ENCODE measurements around the gene CPSF3. TPM values are rescaled to one million over a fixed set of nuclear protein-coding genes. Genes with fewer than 3 reads are reported as not detected.

The CPSF3 gene
- total and polyA plus RNA-seq, 9 of the 15 experiments (the other 6 are each of a cell fraction or from before 2014, with no cell fraction given): 54.2 to 151 (median 94.5) TPM

DNA sequence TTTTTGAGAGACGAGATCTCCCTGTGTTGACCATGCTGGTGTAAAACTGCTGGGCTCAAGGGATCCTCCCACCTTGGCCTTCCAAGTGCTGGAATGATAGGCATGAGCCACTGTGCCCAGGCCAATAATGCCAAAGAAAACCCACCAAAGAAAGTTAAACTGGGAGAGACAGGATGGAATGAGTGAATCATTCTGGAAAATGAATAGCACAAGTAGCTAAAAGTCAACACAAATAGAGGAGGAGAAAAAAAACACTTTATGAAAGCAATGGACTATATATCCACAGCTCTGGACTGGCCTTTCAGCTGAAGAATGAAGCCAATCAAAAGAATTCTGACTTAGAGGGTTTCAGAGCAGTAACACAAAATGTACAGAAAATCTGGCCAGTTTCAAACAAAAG, 74.8 kb downstream of the CPSF3 start (continued):
- TF ChIP-seq, protein P1, sequence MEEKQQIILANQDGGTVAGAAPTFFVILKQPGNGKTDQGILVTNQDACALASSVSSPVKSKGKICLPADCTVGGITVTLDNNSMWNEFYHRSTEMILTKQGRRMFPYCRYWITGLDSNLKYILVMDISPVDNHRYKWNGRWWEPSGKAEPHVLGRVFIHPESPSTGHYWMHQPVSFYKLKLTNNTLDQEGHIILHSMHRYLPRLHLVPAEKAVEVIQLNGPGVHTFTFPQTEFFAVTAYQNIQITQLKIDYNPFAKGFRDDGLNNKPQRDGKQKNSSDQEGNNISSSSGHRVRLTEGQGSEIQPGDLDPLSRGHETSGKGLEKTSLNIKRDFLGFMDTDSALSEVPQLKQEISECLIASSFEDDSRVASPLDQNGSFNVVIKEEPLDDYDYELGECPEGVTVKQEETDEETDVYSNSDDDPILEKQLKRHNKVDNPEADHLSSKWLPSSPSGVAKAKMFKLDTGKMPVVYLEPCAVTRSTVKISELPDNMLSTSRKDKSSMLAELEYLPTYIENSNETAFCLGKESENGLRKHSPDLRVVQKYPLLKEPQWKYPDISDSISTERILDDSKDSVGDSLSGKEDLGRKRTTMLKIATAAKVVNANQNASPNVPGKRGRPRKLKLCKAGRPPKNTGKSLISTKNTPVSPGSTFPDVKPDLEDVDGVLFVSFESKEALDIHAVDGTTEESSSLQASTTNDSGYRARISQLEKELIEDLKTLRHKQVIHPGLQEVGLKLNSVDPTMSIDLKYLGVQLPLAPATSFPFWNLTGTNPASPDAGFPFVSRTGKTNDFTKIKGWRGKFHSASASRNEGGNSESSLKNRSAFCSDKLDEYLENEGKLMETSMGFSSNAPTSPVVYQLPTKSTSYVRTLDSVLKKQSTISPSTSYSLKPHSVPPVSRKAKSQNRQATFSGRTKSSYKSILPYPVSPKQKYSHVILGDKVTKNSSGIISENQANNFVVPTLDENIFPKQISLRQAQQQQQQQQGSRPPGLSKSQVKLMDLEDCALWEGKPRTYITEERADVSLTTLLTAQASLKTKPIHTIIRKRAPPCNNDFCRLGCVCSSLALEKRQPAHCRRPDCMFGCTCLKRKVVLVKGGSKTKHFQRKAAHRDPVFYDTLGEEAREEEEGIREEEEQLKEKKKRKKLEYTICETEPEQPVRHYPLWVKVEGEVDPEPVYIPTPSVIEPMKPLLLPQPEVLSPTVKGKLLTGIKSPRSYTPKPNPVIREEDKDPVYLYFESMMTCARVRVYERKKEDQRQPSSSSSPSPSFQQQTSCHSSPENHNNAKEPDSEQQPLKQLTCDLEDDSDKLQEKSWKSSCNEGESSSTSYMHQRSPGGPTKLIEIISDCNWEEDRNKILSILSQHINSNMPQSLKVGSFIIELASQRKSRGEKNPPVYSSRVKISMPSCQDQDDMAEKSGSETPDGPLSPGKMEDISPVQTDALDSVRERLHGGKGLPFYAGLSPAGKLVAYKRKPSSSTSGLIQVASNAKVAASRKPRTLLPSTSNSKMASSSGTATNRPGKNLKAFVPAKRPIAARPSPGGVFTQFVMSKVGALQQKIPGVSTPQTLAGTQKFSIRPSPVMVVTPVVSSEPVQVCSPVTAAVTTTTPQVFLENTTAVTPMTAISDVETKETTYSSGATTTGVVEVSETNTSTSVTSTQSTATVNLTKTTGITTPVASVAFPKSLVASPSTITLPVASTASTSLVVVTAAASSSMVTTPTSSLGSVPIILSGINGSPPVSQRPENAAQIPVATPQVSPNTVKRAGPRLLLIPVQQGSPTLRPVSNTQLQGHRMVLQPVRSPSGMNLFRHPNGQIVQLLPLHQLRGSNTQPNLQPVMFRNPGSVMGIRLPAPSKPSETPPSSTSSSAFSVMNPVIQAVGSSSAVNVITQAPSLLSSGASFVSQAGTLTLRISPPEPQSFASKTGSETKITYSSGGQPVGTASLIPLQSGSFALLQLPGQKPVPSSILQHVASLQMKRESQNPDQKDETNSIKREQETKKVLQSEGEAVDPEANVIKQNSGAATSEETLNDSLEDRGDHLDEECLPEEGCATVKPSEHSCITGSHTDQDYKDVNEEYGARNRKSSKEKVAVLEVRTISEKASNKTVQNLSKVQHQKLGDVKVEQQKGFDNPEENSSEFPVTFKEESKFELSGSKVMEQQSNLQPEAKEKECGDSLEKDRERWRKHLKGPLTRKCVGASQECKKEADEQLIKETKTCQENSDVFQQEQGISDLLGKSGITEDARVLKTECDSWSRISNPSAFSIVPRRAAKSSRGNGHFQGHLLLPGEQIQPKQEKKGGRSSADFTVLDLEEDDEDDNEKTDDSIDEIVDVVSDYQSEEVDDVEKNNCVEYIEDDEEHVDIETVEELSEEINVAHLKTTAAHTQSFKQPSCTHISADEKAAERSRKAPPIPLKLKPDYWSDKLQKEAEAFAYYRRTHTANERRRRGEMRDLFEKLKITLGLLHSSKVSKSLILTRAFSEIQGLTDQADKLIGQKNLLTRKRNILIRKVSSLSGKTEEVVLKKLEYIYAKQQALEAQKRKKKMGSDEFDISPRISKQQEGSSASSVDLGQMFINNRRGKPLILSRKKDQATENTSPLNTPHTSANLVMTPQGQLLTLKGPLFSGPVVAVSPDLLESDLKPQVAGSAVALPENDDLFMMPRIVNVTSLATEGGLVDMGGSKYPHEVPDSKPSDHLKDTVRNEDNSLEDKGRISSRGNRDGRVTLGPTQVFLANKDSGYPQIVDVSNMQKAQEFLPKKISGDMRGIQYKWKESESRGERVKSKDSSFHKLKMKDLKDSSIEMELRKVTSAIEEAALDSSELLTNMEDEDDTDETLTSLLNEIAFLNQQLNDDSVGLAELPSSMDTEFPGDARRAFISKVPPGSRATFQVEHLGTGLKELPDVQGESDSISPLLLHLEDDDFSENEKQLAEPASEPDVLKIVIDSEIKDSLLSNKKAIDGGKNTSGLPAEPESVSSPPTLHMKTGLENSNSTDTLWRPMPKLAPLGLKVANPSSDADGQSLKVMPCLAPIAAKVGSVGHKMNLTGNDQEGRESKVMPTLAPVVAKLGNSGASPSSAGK (IDR thresholded peaks at IDR 0.05): no peak
- no peak for TF ChIP-seq XRCC4 (IDR thresholded peaks at IDR 0.05; ENCODE audit: extremely low read depth, insufficient read depth, insufficient read length)
- no peak for TF ChIP-seq CSDE1 (IDR thresholded peaks at IDR 0.05)
- TF ChIP-seq POLR2A (conservative IDR thresholded peaks at IDR 0.05): no peak
- no peak for TF ChIP-seq ETS2 (tag; IDR thresholded peaks at IDR 0.05; ENCODE audit: borderline replicate concordance, poor library complexity, severe bottlenecking)
- TF ChIP-seq, protein P2, sequence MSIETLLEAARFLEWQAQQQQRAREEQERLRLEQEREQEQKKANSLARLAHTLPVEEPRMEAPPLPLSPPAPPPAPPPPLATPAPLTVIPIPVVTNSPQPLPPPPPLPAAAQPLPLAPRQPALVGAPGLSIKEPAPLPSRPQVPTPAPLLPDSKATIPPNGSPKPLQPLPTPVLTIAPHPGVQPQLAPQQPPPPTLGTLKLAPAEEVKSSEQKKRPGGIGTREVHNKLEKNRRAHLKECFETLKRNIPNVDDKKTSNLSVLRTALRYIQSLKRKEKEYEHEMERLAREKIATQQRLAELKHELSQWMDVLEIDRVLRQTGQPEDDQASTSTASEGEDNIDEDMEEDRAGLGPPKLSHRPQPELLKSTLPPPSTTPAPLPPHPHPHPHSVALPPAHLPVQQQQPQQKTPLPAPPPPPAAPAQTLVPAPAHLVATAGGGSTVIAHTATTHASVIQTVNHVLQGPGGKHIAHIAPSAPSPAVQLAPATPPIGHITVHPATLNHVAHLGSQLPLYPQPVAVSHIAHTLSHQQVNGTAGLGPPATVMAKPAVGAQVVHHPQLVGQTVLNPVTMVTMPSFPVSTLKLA (conservative IDR thresholded peaks at IDR 0.05): no peak
- TF ChIP-seq, protein P3, sequence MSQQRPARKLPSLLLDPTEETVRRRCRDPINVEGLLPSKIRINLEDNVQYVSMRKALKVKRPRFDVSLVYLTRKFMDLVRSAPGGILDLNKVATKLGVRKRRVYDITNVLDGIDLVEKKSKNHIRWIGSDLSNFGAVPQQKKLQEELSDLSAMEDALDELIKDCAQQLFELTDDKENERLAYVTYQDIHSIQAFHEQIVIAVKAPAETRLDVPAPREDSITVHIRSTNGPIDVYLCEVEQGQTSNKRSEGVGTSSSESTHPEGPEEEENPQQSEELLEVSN (IDR thresholded peaks at IDR 0.05; ENCODE audit: borderline replicate concordance in 1 of 2, extremely low read depth in 1 of 2, insufficient read depth in 1 of 2, insufficient read length in 1 of 2, low read depth in 1 of 2, low read length in 1 of 2, poor library complexity in 1 of 2, severe bottlenecking in 1 of 2): no peak
- TF ChIP-seq, protein P4, sequence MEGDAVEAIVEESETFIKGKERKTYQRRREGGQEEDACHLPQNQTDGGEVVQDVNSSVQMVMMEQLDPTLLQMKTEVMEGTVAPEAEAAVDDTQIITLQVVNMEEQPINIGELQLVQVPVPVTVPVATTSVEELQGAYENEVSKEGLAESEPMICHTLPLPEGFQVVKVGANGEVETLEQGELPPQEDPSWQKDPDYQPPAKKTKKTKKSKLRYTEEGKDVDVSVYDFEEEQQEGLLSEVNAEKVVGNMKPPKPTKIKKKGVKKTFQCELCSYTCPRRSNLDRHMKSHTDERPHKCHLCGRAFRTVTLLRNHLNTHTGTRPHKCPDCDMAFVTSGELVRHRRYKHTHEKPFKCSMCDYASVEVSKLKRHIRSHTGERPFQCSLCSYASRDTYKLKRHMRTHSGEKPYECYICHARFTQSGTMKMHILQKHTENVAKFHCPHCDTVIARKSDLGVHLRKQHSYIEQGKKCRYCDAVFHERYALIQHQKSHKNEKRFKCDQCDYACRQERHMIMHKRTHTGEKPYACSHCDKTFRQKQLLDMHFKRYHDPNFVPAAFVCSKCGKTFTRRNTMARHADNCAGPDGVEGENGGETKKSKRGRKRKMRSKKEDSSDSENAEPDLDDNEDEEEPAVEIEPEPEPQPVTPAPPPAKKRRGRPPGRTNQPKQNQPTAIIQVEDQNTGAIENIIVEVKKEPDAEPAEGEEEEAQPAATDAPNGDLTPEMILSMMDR (IDR thresholded peaks at IDR 0.05 in 2 of 3, conservative IDR thresholded peaks at IDR 0.05 in 1 of 3; ENCODE audit: insufficient read depth in 2 of 3, low read depth in 1 of 3, low read length in 3 of 3): no peak
